Neural cell (in vitro differentiated cells): ENCODE measurements around the gene GALT. TPM values are rescaled to one million over a fixed set of nuclear protein-coding genes. Genes with fewer than 3 reads are reported as not detected.

Source experiments
- H2AFZ ChIP-seq: fragments of 200-600, 300-800 bp; sonication (generic), shearing (Covaris generic); 2 replicates; pipeline ENCODE4 v1.6.0; 2014; ENCODE audit warnings: low read depth, mild to moderate bottlenecking, antibody characterized with exemption, low read length, moderate library complexity
- H3F3A ChIP-seq: fragments of 200-600 bp; shearing (Covaris generic); 2 replicates; pipeline ENCODE4 v1.6.1; 2016; ENCODE audit warnings: mild to moderate bottlenecking, moderate library complexity, mixed read lengths, antibody characterized with exemption, low read length; ENCODE audit not compliant: insufficient read depth, poor library complexity, severe bottlenecking
- H3K27ac ChIP-seq: fragments of 200-600, 300-800 bp; sonication (generic), shearing (Covaris generic); 2 replicates; pipeline ENCODE4 v1.5.1; 2014; ENCODE audit warnings: mild to moderate bottlenecking, low read length, moderate library complexity
- H3K27me3 ChIP-seq: fragments of 300-800, 200-600 bp; sonication (generic), shearing (Covaris generic); 2 replicates; pipeline ENCODE4 v1.6.0; 2014; ENCODE audit warnings: mild to moderate bottlenecking, low read depth, low read length, moderate library complexity; ENCODE audit not compliant: insufficient read depth
- H3K36me3 ChIP-seq: fragments of 300-800, 200-600 bp; sonication (generic), shearing (Covaris generic); 2 replicates; pipeline ENCODE4 v1.5.1; 2014; ENCODE audit warnings: mild to moderate bottlenecking, antibody characterized with exemption, low read length, moderate library complexity; ENCODE audit not compliant: insufficient read depth
- H3K4me2 ChIP-seq: fragments of 300-800, 200-600 bp; sonication (generic), shearing (Covaris generic); 2 replicates; pipeline ENCODE4 v1.6.0; 2014; ENCODE audit warnings: mild to moderate bottlenecking, low read length
- H3K4me3 ChIP-seq: fragments of 300-800, 200-600 bp; sonication (generic), shearing (Covaris generic); 2 replicates; pipeline ENCODE4 v1.5.1; 2014; ENCODE audit warnings: mild to moderate bottlenecking, low read length, moderate library complexity
- H3K79me2 ChIP-seq: fragments of 200-600 bp; shearing (Covaris generic); replicated peaks from 2 replicates; pipeline ENCODE4 v1.6.0; 2014; ENCODE audit warnings: mild to moderate bottlenecking, low read length, moderate library complexity; ENCODE audit not compliant: insufficient read depth
- H3K9ac ChIP-seq: fragments of 300-800, 200-600 bp; sonication (generic), shearing (Covaris generic); 2 replicates; pipeline ENCODE4 v1.6.1; 2016; ENCODE audit warnings: mild to moderate bottlenecking, low read length, mixed read lengths
- H3K9me2 ChIP-seq: fragments of 200-600 bp; shearing (Covaris generic); 2 replicates; pipeline ENCODE4 v1.6.1; 2016; ENCODE audit warnings: mild to moderate bottlenecking, low read length, mixed read lengths; ENCODE audit not compliant: insufficient read depth
- H3K9me3 ChIP-seq: fragments of 200-600, 300-800 bp; sonication (generic), shearing (Covaris generic); 2 replicates; pipeline ENCODE4 v1.6.1; 2016; ENCODE audit warnings: mild to moderate bottlenecking, mixed run types, low read length, moderate library complexity, mixed read lengths
- H4K20me1 ChIP-seq: fragments of 200-600 bp; shearing (Covaris generic); 2 replicates; pipeline ENCODE4 v1.6.1; 2016; ENCODE audit warnings: mild to moderate bottlenecking, mixed run types; ENCODE audit not compliant: insufficient read depth
- CTCF ChIP-seq: fragments of 450-650 bp; IDR thresholded peaks from 2 replicates; pipeline ENCODE4 v1.5.1; 2014; ENCODE audit warnings: antibody characterized with exemption, mild to moderate bottlenecking, moderate library complexity; ENCODE audit not compliant: poor library complexity, severe bottlenecking
- EP300 ChIP-seq: fragments of 450-650 bp; conservative IDR thresholded peaks from 2 replicates; pipeline ENCODE4 v1.6.1; 2014; ENCODE audit warnings: antibody characterized with exemption, mild to moderate bottlenecking, moderate library complexity; ENCODE audit not compliant: poor library complexity, severe bottlenecking
- EZH2 ChIP-seq: fragments of 200-600, 300-800 bp; shearing (Covaris generic), sonication (generic); IDR thresholded peaks from 2 replicates; pipeline ENCODE4 v1.6.1; 2014; ENCODE audit warnings: antibody characterized with exemption, low read length, borderline replicate concordance, mild to moderate bottlenecking; ENCODE audit not compliant: insufficient read depth, poor library complexity, severe bottlenecking
- MXI1 ChIP-seq: fragments of 450-650 bp; conservative IDR thresholded peaks from 2 replicates; pipeline ENCODE4 v1.6.1; 2014; ENCODE audit warnings: antibody characterized with exemption, mild to moderate bottlenecking; ENCODE audit not compliant: poor library complexity, severe bottlenecking
- POLR2AphosphoS5 ChIP-seq: IDR thresholded peaks from 2 replicates; pipeline ENCODE4 v1.6.1; 2012
- RAD21 ChIP-seq: fragments of 450-650 bp; conservative IDR thresholded peaks from 2 replicates; pipeline ENCODE4 v1.6.1; 2014; ENCODE audit warnings: antibody characterized with exemption, mild to moderate bottlenecking, moderate library complexity
- REST ChIP-seq: IDR thresholded peaks from 2 replicates; pipeline ENCODE4 v1.6.1; 2012; ENCODE audit warnings: borderline replicate concordance
- SMC3 ChIP-seq: fragments of 450-650 bp; conservative IDR thresholded peaks from 2 replicates; pipeline ENCODE4 v1.6.1; 2014; ENCODE audit warnings: antibody characterized with exemption, mild to moderate bottlenecking, moderate library complexity; ENCODE audit not compliant: poor library complexity
- TAF1 ChIP-seq: IDR thresholded peaks from 2 replicates; pipeline ENCODE4 v1.6.1; 2012; ENCODE audit warnings: low read depth
- polyA plus RNA-seq: library from polyadenylated mRNA; depleted of rRNA; stranded (reverse); fragments of >200 nt; gene quantifications from 2 replicates; pipeline ENCODE4 v1.2.3, GENCODE V29; 2014

The GALT gene
- polyA plus RNA-seq, 1 donor from 2014 or later, result 116 TPM

DNA sequence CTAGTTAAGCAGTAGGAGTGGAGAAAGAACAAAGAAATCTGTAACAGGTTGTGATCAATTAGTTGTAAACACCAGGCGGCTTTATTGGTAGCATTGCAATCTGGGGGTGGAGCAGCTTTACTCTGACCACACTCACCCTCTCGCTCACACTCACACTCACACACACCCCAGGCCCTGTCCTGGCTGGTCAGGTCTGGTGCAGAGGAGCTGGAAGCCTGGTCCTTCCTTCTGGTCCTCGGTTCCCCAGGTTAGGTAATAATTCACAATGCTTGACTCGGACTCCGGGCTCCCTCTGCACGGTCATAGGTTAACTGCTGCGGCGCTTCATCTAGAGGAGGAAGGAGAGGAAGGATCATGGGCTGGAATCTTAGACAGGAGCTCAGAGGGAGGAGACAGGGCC lies 43.0 kb downstream of the GALT start:
- Histone ChIP-seq H3K27me3 (no peaks in the 10 kb centered on the region), H3K4me2 (no peak overlapping the region), H3K79me2 (no peaks in the 10 kb centered on the region), H3K9me3 (no peaks in the 10 kb centered on the region), H3F3A (no peaks in the 10 kb centered on the region), H4K20me1 (no peaks in the 10 kb centered on the region), H3K27ac (no peak overlapping the region), H2AFZ (no peak overlapping the region), H3K9ac (no peak overlapping the region), H3K4me3 (no peak overlapping the region), H3K9me2 (no peaks in the 10 kb centered on the region), H3K36me3 (no peaks in the 10 kb centered on the region)
- TF ChIP-seq EZH2 (no peak), CTCF (no peak), SMC3 (no peak), MXI1 (no peak), TAF1 (no peak), RAD21 (no peak), POLR2AphosphoS5 (no peak), EP300 (no peak), REST (no peak)

DNA sequence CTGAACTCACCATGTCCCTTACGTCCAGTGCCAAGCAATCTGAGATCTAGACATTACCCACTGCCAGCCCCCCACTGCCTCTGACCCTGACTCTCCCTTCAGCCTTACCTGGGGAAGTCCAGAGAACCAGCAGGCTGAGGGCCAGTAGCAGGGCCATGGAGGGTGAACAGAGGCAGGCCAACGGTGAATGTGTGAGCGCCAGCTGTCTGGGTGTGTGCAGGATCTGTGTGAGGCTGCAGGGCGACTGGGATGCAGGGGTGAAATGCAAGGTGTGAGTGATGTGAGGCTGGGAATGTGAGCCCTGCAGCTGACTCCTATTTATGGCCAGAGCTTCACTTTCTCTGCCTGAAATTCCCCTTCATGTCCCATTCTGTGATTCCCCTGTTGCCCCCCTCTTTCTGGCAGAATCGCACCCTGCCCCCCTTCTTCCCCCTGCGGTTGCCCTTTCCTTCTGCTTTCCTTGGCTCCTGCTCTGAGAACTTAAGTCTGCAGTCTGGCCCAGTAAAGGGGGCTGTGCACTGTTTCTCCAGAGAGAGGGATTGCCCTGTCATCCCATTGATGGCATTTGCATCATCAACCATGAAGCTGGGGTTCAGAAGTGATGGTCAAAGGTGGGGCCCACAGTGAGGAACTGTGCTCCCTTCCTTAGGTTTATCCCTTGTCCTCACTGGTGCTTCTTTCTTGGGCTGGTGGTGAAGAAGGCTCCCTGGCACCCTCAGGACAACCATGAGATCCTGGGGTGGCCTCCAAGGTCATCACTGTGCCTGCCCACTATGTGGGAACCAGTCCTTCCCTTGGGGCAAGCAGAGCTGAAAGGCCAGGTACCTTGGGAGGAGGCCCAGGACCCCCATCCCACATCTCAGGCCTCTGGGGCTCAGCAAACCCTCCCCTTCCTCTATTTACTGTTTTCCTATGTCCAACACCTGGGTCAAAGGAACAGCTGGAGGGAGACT lies 44.8 kb downstream of the GALT start, which contains the start of gene CCL19:
Gene CCL19 (minus strand): TSS at position 294 of the 953 bp plus-strand sequence. CDS start 137 bp downstream, at position 157.
- Histone ChIP-seq H3K4me3 (no peak within 1 kb of the TSS), H3F3A (no peaks in the 10 kb centered on the region), H3K9me2 (no peaks in the 10 kb centered on the region), H3K79me2 (no peaks in the 10 kb centered on the region), H3K4me2 (no peak within 1 kb of the TSS), H3K27ac (no peak within 1 kb of the TSS), H4K20me1 (no peaks in the 10 kb centered on the region), H3K9me3 (no peaks in the 10 kb centered on the region), H3K9ac (no peak within 1 kb of the TSS), H3K36me3 (no peaks in the 10 kb centered on the region), H3K27me3 (no peaks in the 10 kb centered on the region), H2AFZ (no peak within 1 kb of the TSS)
- TF ChIP-seq EP300 (no peak), MXI1 (no peak)
